SIG-M5 treated with dmso at 0.1 percent for 504 hours (cell line): ENCODE data around the gene OR9Q1.

Source experiments
- DNase-seq: peaks from one replicate; lab custom pipeline; 2025; ENCODE audit not compliant: unreplicated experiment; lab: John Stamatoyannopoulos, UW

OR9Q1 gene

DNA sequence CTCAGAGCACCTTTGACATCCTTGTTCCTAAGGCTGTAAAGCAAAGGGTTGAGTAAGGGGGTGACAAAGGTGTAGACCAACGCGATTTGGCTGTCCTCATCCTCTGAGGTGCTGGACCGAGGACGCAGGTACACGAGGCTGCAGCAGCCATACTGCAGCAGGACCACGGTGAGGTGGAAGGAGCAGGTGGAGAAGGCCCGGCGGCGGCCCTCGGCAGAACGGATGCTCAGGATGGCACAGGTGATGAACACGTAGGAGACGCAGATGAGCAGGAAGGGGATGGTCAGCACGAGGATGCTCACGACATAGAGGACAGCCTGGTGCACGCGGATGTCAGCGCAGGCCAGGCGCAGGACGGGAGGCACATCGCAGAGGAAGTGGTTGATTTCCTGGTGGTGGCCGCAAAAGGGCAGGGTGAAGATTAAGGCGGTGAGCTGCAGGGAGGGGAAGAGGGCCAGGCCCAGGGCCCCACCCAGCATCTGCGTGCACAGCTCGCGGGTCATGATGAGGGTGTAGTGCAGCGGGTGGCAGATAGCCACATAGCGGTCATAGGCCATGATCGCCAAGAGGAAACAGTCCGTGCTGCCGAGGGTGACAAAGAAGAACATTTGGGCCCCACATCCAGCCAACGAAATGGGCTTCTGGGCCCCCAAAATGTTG, 204.4 kb downstream of the OR9Q1 start:
- DNase-seq: no peak
